DMS53 treated with DMSO at 0.1 percent for 48 hours (cell line): ENCODE data around the gene KRTAP1-4.
"Not testable (repeated sequence)": the region's sequence is repeated elsewhere in the genome, so short reads cannot be mapped to it uniquely, and the experiment has no call there.

Source experiments
- DNase-seq: peaks from one replicate; lab custom pipeline; 2025; ENCODE audit not compliant: unreplicated experiment; lab: John Stamatoyannopoulos, UW

The KRTAP1-4 gene

GRCh38 chr17:41008811-41009210 is 21.2 kb downstream of the KRTAP1-4 start, which contains the start of gene KRTAP3-1:
TSS of gene KRTAP3-1 (minus strand) at chr17:41009128. CDS start at chr17:41009074, 54 bp downstream.
- DNase-seq = peak; percentile 60

GRCh38 chr17:41004397-41004796 is 25.6 kb downstream of the KRTAP1-4 start:
- DNase-seq = no peak

GRCh38 chr17:41003926-41004325 is 26.1 kb downstream of the KRTAP1-4 start:
- DNase-seq = no peak

GRCh38 chr17:41002814-41003213 is 27.2 kb downstream of the KRTAP1-4 start:
- DNase-seq = no peak

- DNase-seq = no peak
Measured at GRCh38 chr17:41001795-41002194, 28.2 kb downstream of the KRTAP1-4 start.

- DNase-seq = not testable (repeated sequence)
Measured at GRCh38 chr17:40999563-40999962, 30.4 kb downstream of the KRTAP1-4 start, which contains the start of gene KRTAP3-2. TSS of gene KRTAP3-2 (minus strand) at chr17:40999906. CDS start at chr17:40999853, 53 bp downstream.

- DNase-seq = no peak
Measured at GRCh38 chr17:40997361-40997760, 32.6 kb downstream of the KRTAP1-4 start.

GRCh38 chr17:40996829-40997228 is 33.2 kb downstream of the KRTAP1-4 start:
- no peak for DNase-seq

- no peak for DNase-seq
Measured at GRCh38 chr17:40995116-40995515, 34.9 kb downstream of the KRTAP1-4 start.

GRCh38 chr17:40993839-40994238 is 36.2 kb downstream of the KRTAP1-4 start, which contains the start of gene KRTAP3-3:
TSS of gene KRTAP3-3 (minus strand) at chr17:40994164. CDS start at chr17:40994097, 67 bp downstream.
- DNase-seq = no peak

- no peak for DNase-seq
Measured at GRCh38 chr17:40993084-40993483, 36.9 kb downstream of the KRTAP1-4 start.

GRCh38 chr17:40992666-40993065 is 37.3 kb downstream of the KRTAP1-4 start:
- no peak for DNase-seq

- DNase-seq = no peak
Measured at GRCh38 chr17:40986920-40987319, 43.1 kb downstream of the KRTAP1-4 start.

- no peak for DNase-seq
Measured at GRCh38 chr17:40984226-40984625, 45.8 kb downstream of the KRTAP1-4 start, which contains the start of gene KRT40. TSS of gene KRT40 (minus strand) at chr17:40984326. CDS start at chr17:40984273, 53 bp downstream.

GRCh38 chr17:40981115-40981514 is 48.9 kb downstream of the KRTAP1-4 start:
- DNase-seq = no peak

GRCh38 chr17:40980596-40980995 is 49.4 kb downstream of the KRTAP1-4 start:
- DNase-seq = no peak

- DNase-seq = no peak
Measured at GRCh38 chr17:40980117-40980516, 49.9 kb downstream of the KRTAP1-4 start.
